ENCODE results near the gene BCL10.

GRCh38 chr1:85325920-85326319 lies 49.5 kb upstream of the BCL10 start:
- TF ChIP-seq POLR2A (IDR thresholded peaks at IDR 0.05; ENCODE audit: control extremely low read depth in 1 of 2, low read depth in 2 of 2, low read length in 2 of 2) (no peak), SUZ12 (IDR thresholded peaks at IDR 0.05; ENCODE audit: low read length) (no peak), TAF1 (IDR thresholded peaks at IDR 0.05; ENCODE audit: low read depth, low read length) (no peak), CTCF (IDR thresholded peaks at IDR 0.05; ENCODE audit: control extremely low read depth in 1 of 3, insufficient read depth in 1 of 3, low read depth in 1 of 3, low read length in 3 of 3) (no peak), ATF3 (IDR thresholded peaks at IDR 0.05; ENCODE audit: insufficient read depth, low read depth, low read length) (no peak), RAD21 (IDR thresholded peaks at IDR 0.05 in 1 of 2, conservative IDR thresholded peaks at IDR 0.05 in 1 of 2; ENCODE audit: low read depth in 2 of 2, low read length in 2 of 2) (no peak), CHD2 (IDR thresholded peaks at IDR 0.05; ENCODE audit: low read length) (no peak), MAX (IDR thresholded peaks at IDR 0.05) (no peak), RNF2 (IDR thresholded peaks at IDR 0.05; ENCODE audit: borderline replicate concordance, low read depth, low read length, missing control alignments, poor library complexity, severe bottlenecking) (no peak), EP300 (IDR thresholded peaks at IDR 0.05; ENCODE audit: borderline replicate concordance in 1 of 2, low read depth in 2 of 2, low read length in 2 of 2) (no peak), MAFK (IDR thresholded peaks at IDR 0.05; ENCODE audit: low read depth, low read length) (no peak), YY1 (IDR thresholded peaks at IDR 0.05; ENCODE audit: low read depth, low read length) (no peak)

Data from H1 (cell line).